ENCODE data around the gene ALKBH8.

The ALKBH8 gene

DNA sequence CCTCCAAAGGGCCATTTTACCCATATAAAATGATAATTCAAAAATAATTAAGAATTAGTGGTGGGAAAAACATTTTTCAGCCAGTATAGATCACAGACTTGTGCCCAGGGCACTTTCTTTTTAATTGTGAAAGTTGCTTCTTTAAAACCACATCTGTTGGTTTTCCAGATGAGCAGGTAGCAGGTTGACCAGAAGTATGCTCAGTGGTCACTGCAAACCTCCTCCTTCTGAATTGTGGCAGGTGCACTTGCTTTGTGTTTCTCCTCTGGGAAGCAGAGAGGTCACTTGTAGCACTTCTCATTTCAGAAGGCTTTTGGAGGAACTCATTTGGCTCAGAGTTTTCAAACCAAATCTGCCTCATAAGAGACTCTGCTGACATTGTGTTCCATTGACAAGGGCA, 83.3 kb downstream of the ALKBH8 start:
- ChIA-PET CTCF (no interaction called here), POLR2A (no interaction called here)
- H3K36me3 ChIP-seq (ENCODE audit: control insufficient read depth in 2 of 2, insufficient read depth in 1 of 2, low read length in 2 of 2): no peaks in the 10 kb centered on the region
- no peaks in the 10 kb centered on the region for H3K4me1 ChIP-seq (ENCODE audit: control insufficient read depth, insufficient read depth, low read length)
- H3K9me3 ChIP-seq (ENCODE audit: control insufficient read depth, insufficient read depth, low read depth, low read length): no peaks in the 10 kb centered on the region
- H3K4me3 ChIP-seq (ENCODE audit: low read depth, low read length): no peak overlapping the region
- H3K27ac ChIP-seq (ENCODE audit: extremely low read depth, low read depth, low read length): no peak overlapping the region
- TF ChIP-seq, protein P1, sequence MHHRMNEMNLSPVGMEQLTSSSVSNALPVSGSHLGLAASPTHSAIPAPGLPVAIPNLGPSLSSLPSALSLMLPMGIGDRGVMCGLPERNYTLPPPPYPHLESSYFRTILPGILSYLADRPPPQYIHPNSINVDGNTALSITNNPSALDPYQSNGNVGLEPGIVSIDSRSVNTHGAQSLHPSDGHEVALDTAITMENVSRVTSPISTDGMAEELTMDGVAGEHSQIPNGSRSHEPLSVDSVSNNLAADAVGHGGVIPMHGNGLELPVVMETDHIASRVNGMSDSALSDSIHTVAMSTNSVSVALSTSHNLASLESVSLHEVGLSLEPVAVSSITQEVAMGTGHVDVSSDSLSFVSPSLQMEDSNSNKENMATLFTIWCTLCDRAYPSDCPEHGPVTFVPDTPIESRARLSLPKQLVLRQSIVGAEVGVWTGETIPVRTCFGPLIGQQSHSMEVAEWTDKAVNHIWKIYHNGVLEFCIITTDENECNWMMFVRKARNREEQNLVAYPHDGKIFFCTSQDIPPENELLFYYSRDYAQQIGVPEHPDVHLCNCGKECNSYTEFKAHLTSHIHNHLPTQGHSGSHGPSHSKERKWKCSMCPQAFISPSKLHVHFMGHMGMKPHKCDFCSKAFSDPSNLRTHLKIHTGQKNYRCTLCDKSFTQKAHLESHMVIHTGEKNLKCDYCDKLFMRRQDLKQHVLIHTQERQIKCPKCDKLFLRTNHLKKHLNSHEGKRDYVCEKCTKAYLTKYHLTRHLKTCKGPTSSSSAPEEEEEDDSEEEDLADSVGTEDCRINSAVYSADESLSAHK (tag by site-specific recombination; IDR thresholded peaks at IDR 0.05): no peak
- TF ChIP-seq, protein P2, sequence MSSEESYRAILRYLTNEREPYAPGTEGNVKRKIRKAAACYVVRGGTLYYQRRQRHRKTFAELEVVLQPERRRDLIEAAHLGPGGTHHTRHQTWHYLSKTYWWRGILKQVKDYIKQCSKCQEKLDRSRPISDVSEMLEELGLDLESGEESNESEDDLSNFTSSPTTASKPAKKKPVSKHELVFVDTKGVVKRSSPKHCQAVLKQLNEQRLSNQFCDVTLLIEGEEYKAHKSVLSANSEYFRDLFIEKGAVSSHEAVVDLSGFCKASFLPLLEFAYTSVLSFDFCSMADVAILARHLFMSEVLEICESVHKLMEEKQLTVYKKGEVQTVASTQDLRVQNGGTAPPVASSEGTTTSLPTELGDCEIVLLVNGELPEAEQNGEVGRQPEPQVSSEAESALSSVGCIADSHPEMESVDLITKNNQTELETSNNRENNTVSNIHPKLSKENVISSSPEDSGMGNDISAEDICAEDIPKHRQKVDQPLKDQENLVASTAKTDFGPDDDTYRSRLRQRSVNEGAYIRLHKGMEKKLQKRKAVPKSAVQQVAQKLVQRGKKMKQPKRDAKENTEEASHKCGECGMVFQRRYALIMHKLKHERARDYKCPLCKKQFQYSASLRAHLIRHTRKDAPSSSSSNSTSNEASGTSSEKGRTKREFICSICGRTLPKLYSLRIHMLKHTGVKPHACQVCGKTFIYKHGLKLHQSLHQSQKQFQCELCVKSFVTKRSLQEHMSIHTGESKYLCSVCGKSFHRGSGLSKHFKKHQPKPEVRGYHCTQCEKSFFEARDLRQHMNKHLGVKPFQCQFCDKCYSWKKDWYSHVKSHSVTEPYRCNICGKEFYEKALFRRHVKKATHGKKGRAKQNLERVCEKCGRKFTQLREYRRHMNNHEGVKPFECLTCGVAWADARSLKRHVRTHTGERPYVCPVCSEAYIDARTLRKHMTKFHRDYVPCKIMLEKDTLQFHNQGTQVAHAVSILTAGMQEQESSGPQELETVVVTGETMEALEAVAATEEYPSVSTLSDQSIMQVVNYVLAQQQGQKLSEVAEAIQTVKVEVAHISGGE (tag by site-specific recombination; conservative IDR thresholded peaks at IDR 0.05; ENCODE audit: low read depth): no peak
- TF ChIP-seq, protein P3, sequence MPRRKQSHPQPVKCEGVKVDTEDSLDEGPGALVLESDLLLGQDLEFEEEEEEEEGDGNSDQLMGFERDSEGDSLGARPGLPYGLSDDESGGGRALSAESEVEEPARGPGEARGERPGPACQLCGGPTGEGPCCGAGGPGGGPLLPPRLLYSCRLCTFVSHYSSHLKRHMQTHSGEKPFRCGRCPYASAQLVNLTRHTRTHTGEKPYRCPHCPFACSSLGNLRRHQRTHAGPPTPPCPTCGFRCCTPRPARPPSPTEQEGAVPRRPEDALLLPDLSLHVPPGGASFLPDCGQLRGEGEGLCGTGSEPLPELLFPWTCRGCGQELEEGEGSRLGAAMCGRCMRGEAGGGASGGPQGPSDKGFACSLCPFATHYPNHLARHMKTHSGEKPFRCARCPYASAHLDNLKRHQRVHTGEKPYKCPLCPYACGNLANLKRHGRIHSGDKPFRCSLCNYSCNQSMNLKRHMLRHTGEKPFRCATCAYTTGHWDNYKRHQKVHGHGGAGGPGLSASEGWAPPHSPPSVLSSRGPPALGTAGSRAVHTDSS (tag by site-specific recombination; IDR thresholded peaks at IDR 0.05): no peak
- TF ChIP-seq GLIS2 (tag by site-specific recombination; IDR thresholded peaks at IDR 0.05): no peak
- no peak for TF ChIP-seq ZNF23 (tag by site-specific recombination; IDR thresholded peaks at IDR 0.05; ENCODE audit: borderline replicate concordance)
- no peak for TF ChIP-seq MZF1 (tag by site-specific recombination; IDR thresholded peaks at IDR 0.05; ENCODE audit: borderline replicate concordance)
- no peak for TF ChIP-seq ZSCAN16 (tag by site-specific recombination; IDR thresholded peaks at IDR 0.05)
- TF ChIP-seq MYNN (tag by site-specific recombination; IDR thresholded peaks at IDR 0.05; ENCODE audit: borderline replicate concordance): no peak
- no peak for TF ChIP-seq ZNF416 (tag by site-specific recombination; IDR thresholded peaks at IDR 0.05)
- TF ChIP-seq FEZF1 (tag by site-specific recombination; IDR thresholded peaks at IDR 0.05): no peak
- no peak for TF ChIP-seq GLI4 (tag by site-specific recombination; IDR thresholded peaks at IDR 0.05)
- no peak for TF ChIP-seq ZNF785 (tag by site-specific recombination; IDR thresholded peaks at IDR 0.05)
- TF ChIP-seq ZNF549 (tag by site-specific recombination; IDR thresholded peaks at IDR 0.05): no peak
- TF ChIP-seq ZNF701 (tag by site-specific recombination; IDR thresholded peaks at IDR 0.05): no peak
- TF ChIP-seq, protein P4, sequence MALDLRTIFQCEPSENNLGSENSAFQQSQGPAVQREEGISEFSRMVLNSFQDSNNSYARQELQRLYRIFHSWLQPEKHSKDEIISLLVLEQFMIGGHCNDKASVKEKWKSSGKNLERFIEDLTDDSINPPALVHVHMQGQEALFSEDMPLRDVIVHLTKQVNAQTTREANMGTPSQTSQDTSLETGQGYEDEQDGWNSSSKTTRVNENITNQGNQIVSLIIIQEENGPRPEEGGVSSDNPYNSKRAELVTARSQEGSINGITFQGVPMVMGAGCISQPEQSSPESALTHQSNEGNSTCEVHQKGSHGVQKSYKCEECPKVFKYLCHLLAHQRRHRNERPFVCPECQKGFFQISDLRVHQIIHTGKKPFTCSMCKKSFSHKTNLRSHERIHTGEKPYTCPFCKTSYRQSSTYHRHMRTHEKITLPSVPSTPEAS (tag by site-specific recombination; IDR thresholded peaks at IDR 0.05): no peak
- TF ChIP-seq SETDB1 (IDR thresholded peaks at IDR 0.05; ENCODE audit: insufficient read length, low read length): no peak
- TF ChIP-seq ZNF654 (tag by site-specific recombination; IDR thresholded peaks at IDR 0.05; ENCODE audit: low read depth): no peak
- no peak for TF ChIP-seq ZNF777 (tag by site-specific recombination; IDR thresholded peaks at IDR 0.05; ENCODE audit: borderline replicate concordance)

Measured in HEK293 (cell line).